ENCODE data around the gene ROR1. TPM values are rescaled to one million over a fixed set of nuclear protein-coding genes. Genes with fewer than 3 reads are reported as not detected.

The ROR1 gene
- total RNA-seq, 2 experiments from 2014 or later = 0.47 to 1.4 TPM

DNA sequence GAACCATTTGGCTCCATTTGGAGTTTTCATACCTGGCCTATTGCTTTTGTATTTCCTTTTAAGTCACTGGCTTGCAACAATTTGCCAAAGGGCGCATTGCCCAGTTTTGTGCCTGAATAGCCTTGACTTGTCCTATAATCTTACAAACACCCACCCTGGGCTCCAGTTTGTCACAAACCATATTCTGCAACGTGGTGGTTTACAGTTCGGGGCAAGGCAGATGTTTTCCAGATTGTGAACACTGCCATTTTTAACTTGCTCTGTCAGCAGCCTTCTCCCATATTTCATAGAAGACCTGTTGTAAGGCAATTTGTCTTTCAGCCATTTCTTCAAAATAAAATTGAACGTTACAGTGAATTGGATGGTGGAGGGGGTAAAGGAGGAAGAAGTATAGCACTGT lies 376.4 kb downstream of the ROR1 start:
- intact Hi-C loops (cut with micrococcal nuclease; ENCODE audit: unreplicated experiment) = no loop called here
- TF ChIP-seq EZH2phosphoT487 (IDR thresholded peaks at IDR 0.05; ENCODE audit: borderline replicate concordance, low read depth, low read length) = no peak
- TF ChIP-seq, protein P1, sequence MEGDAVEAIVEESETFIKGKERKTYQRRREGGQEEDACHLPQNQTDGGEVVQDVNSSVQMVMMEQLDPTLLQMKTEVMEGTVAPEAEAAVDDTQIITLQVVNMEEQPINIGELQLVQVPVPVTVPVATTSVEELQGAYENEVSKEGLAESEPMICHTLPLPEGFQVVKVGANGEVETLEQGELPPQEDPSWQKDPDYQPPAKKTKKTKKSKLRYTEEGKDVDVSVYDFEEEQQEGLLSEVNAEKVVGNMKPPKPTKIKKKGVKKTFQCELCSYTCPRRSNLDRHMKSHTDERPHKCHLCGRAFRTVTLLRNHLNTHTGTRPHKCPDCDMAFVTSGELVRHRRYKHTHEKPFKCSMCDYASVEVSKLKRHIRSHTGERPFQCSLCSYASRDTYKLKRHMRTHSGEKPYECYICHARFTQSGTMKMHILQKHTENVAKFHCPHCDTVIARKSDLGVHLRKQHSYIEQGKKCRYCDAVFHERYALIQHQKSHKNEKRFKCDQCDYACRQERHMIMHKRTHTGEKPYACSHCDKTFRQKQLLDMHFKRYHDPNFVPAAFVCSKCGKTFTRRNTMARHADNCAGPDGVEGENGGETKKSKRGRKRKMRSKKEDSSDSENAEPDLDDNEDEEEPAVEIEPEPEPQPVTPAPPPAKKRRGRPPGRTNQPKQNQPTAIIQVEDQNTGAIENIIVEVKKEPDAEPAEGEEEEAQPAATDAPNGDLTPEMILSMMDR (conservative IDR thresholded peaks at IDR 0.05; ENCODE audit: low read length) = no peak
- H3K36me3 ChIP-seq (ENCODE audit: insufficient read depth, low read length) = no peaks in the 10 kb centered on the region
- ChIA-PET CTCF (ENCODE audit: unreplicated experiment) (no interaction called here), POLR2A (interaction anchor here (1.0 kb wide), 1 partner anchor 433 kb away, joined by 3 read pairs; no protein-coding TSS in a partner anchor)
- no peaks in the 10 kb centered on the region for H3K4me1 ChIP-seq (ENCODE audit: insufficient read depth, low read length, poor library complexity, severe bottlenecking)
- H2AFZ ChIP-seq (ENCODE audit: low read length) = no peak overlapping the region
- no peak for DNase-seq (ENCODE audit: low spot score)
- no peaks in the 10 kb centered on the region for H4K20me1 ChIP-seq (ENCODE audit: insufficient read depth, low read length)
- H3K9me3 ChIP-seq (ENCODE audit: low read length) = no peaks in the 10 kb centered on the region
- H3K79me2 ChIP-seq (ENCODE audit: insufficient read depth, low read depth, low read length) = no peaks in the 10 kb centered on the region
- H3K4me3 ChIP-seq (ENCODE audit: low read depth, low read length, poor library complexity, severe bottlenecking) = no peak overlapping the region
- no peaks in the 10 kb centered on the region for H3K9me2 ChIP-seq (ENCODE audit: insufficient read depth, low read length)
- no peak overlapping the region for H3K4me2 ChIP-seq (ENCODE audit: low read length)
- H3K27ac ChIP-seq (ENCODE audit: low read depth, low read length, poor library complexity, severe bottlenecking) = no peak overlapping the region
- no TSS peak for BruUV-seq (replicated peaks)

DNA sequence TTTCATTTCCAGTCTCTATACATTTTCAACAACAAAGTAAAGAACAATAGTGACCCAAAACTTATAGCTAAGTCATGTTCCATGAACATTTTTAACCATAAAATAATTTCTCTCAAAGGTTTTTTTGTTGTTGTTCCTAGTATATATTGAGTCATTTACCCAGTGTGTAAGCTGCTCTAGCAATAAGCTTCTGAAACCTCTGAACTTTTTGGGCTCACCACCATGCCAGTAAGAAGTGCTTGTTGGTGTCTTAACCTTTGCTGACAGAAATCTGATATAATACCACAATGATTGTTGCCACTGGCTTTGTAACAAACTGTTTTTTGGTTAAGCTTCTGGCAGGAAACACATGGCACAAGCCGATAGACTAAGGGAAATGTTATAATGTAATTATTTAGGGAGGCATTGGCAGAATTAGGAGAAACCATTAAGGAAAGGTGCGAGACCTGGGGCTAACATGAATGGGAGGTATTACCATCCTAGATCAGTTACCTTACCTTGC lies 377.0 kb downstream of the ROR1 start:
- H3K36me3 ChIP-seq (ENCODE audit: insufficient read depth, low read length) = no peaks in the 10 kb centered on the region
- H3K79me2 ChIP-seq (ENCODE audit: insufficient read depth, low read depth, low read length) = no peaks in the 10 kb centered on the region
- H3K4me1 ChIP-seq (ENCODE audit: insufficient read depth, low read length, poor library complexity, severe bottlenecking) = no peaks in the 10 kb centered on the region
- intact Hi-C loops (cut with micrococcal nuclease; ENCODE audit: unreplicated experiment) = no loop called here
- H3K4me2 ChIP-seq (ENCODE audit: low read length) = no peak overlapping the region
- H3K4me3 ChIP-seq (ENCODE audit: low read depth, low read length, poor library complexity, severe bottlenecking) = no peak overlapping the region
- no peak for DNase-seq (ENCODE audit: low spot score)
- H4K20me1 ChIP-seq (ENCODE audit: insufficient read depth, low read length) = no peaks in the 10 kb centered on the region
- H2AFZ ChIP-seq (ENCODE audit: low read length) = no peak overlapping the region
- CTCF ChIA-PET (ENCODE audit: unreplicated experiment) = no interaction called here
- POLR2A ChIA-PET = interaction anchor here (1.0 kb wide), 1 partner anchor 433 kb away, joined by 3 read pairs; no protein-coding TSS in a partner anchor
- TF ChIP-seq EZH2phosphoT487 (IDR thresholded peaks at IDR 0.05; ENCODE audit: borderline replicate concordance, low read depth, low read length) = no peak
- TF ChIP-seq, protein P1 (conservative IDR thresholded peaks at IDR 0.05; ENCODE audit: low read length) = no peak
- H3K27ac ChIP-seq (ENCODE audit: low read depth, low read length, poor library complexity, severe bottlenecking) = no peak overlapping the region
- no peaks in the 10 kb centered on the region for H3K9me2 ChIP-seq (ENCODE audit: insufficient read depth, low read length)
- BruUV-seq (replicated peaks) = no TSS peak
- H3K9me3 ChIP-seq (ENCODE audit: low read length) = no peaks in the 10 kb centered on the region

DNA sequence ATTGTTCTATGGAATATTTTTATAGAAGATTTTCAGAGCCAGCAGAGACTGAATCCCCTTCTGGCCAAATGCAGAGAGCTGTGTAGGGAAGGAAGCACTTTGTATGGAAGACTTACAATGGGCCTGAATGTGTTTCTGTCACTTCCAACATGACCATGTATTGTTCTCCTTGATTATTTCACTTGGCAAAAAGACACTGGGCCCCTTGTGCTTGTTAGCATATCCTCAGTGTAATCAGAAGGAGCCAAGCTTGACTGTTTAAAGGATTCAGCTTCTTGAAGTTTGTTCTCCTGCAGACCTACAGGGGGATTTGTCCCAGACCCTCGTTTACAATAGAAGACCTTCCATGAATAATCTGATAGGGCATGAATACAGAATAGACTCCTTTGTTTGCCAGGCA lies 381.5 kb downstream of the ROR1 start:
- no peak for TF ChIP-seq EZH2phosphoT487 (IDR thresholded peaks at IDR 0.05; ENCODE audit: borderline replicate concordance, low read depth, low read length)
- TF ChIP-seq, protein P1 (conservative IDR thresholded peaks at IDR 0.05; ENCODE audit: low read length) = no peak
- BruUV-seq (replicated peaks) = no TSS peak
- intact Hi-C loops (cut with micrococcal nuclease; ENCODE audit: unreplicated experiment) = no loop called here
- Histone ChIP-seq H3K36me3 (ENCODE audit: insufficient read depth, low read length) (no peaks in the 10 kb centered on the region), H2AFZ (ENCODE audit: low read length) (no peak overlapping the region), H4K20me1 (ENCODE audit: insufficient read depth, low read length) (no peaks in the 10 kb centered on the region), H3K79me2 (ENCODE audit: insufficient read depth, low read depth, low read length) (no peaks in the 10 kb centered on the region), H3K27ac (ENCODE audit: low read depth, low read length, poor library complexity, severe bottlenecking) (no peak overlapping the region), H3K9me2 (ENCODE audit: insufficient read depth, low read length) (no peaks in the 10 kb centered on the region), H3K4me1 (ENCODE audit: insufficient read depth, low read length, poor library complexity, severe bottlenecking) (no peaks in the 10 kb centered on the region), H3K9me3 (ENCODE audit: low read length) (no peaks in the 10 kb centered on the region), H3K4me2 (ENCODE audit: low read length) (no peak overlapping the region), H3K4me3 (ENCODE audit: low read depth, low read length, poor library complexity, severe bottlenecking) (no peak overlapping the region)
- no peak for DNase-seq (ENCODE audit: low spot score)
- ChIA-PET POLR2A (no interaction called here), CTCF (ENCODE audit: unreplicated experiment) (no interaction called here)

All from OCI-LY7 (cell line).